Measurements from ENCODE around the gene ARSK.

The ARSK gene

GRCh38 chr5:95646569-95647431, 91.9 kb downstream of the ARSK start, which contains the start of gene RFESD (continued):
- no peak for TF ChIP-seq ZNF658 (tag by site-specific recombination; IDR thresholded peaks at IDR 0.05)
- TF ChIP-seq ZNF76 (tag by site-specific recombination; IDR thresholded peaks at IDR 0.05; ENCODE audit: borderline replicate concordance, low read depth), result peak; percentile 19; the same call in 1 of the 2 replicates
- no peak for TF ChIP-seq ZSCAN18 (tag by site-specific recombination; IDR thresholded peaks at IDR 0.05)
- no peak for TF ChIP-seq SALL2 (tag by site-specific recombination; IDR thresholded peaks at IDR 0.05; ENCODE audit: borderline replicate concordance)
- TF ChIP-seq ZBTB26 (tag by site-specific recombination; optimal IDR thresholded peaks at IDR 0.05), result peak; percentile 97
- TF ChIP-seq ZNF146 (tag by site-specific recombination; IDR thresholded peaks at IDR 0.05), result no peak
- peak; percentile 79 for TF ChIP-seq ZBTB20 (tag by site-specific recombination; IDR thresholded peaks at IDR 0.05)
- no peak for TF ChIP-seq RBAK (tag by site-specific recombination; IDR thresholded peaks at IDR 0.05)
- TF ChIP-seq WT1 (tag by site-specific recombination; IDR thresholded peaks at IDR 0.05), result no peak
- TF ChIP-seq ZNF398 (tag by site-specific recombination; IDR thresholded peaks at IDR 0.05), result no peak
- TF ChIP-seq ZNF670 (tag by site-specific recombination; IDR thresholded peaks at IDR 0.05; ENCODE audit: low read depth), result no peak
- no peak for TF ChIP-seq ZNF148 (tag by site-specific recombination; IDR thresholded peaks at IDR 0.05; ENCODE audit: borderline replicate concordance)
- TF ChIP-seq PBX3 (CRISPR knock-in tag; IDR thresholded peaks at IDR 0.05), result 0 out of 2 replicates have a peak, but pooled peaks have one; percentile 3
- no peak for TF ChIP-seq ZNF26 (tag by site-specific recombination; IDR thresholded peaks at IDR 0.05)
- no peak for TF ChIP-seq AEBP2 (tag by site-specific recombination; IDR thresholded peaks at IDR 0.05; ENCODE audit: borderline replicate concordance)
- no peak for TF ChIP-seq BCL6B (tag by site-specific recombination; IDR thresholded peaks at IDR 0.05)
- no peak for TF ChIP-seq ZNF37A (tag by site-specific recombination; IDR thresholded peaks at IDR 0.05)
- TF ChIP-seq ZNF704 (tag by site-specific recombination; IDR thresholded peaks at IDR 0.05), result no peak
- no peak for TF ChIP-seq TRIM28 (IDR thresholded peaks at IDR 0.05; ENCODE audit: borderline replicate concordance, low read length)
- no peak for TF ChIP-seq ZNF140 (tag by site-specific recombination; IDR thresholded peaks at IDR 0.05)
- peak; percentile 91 for TF ChIP-seq SP3 (tag by site-specific recombination; IDR thresholded peaks at IDR 0.05)
- TF ChIP-seq ZNF121 (tag by site-specific recombination; IDR thresholded peaks at IDR 0.05), result no peak
- TF ChIP-seq ZNF132 (tag by site-specific recombination; IDR thresholded peaks at IDR 0.05; ENCODE audit: borderline replicate concordance), result no peak
- TF ChIP-seq ZNF785 (tag by site-specific recombination; IDR thresholded peaks at IDR 0.05), result no peak
- TF ChIP-seq FEZF1 (tag by site-specific recombination; IDR thresholded peaks at IDR 0.05), result no peak

All from HEK293 (cell line).